IgD-negative memory B cell (primary cell): Measurements from ENCODE around the gene OR6J1. TPM values are rescaled to one million over a fixed set of nuclear protein-coding genes. Genes with fewer than 3 reads are reported as not detected.
"Not testable (repeated sequence)": the region's sequence is repeated elsewhere in the genome, so short reads cannot be mapped to it uniquely, and the experiment has no call there.

Experiments
- H3K27ac Mint-ChIP-seq, 3 donors: one replicate each; pipeline ENCODE4 v1.8.0; 2020 to 2022; ENCODE audit warnings: mild to moderate bottlenecking in 3 of 3, mixed read lengths in 3 of 3, moderate library complexity in 1 of 3
- H3K27me3 Mint-ChIP-seq: one replicate; pipeline ENCODE4 v1.8.0; 2021; ENCODE audit warnings: mixed read lengths
- H3K36me3 Mint-ChIP-seq: one replicate; pipeline ENCODE4 v1.8.0; 2020; ENCODE audit warnings: mild to moderate bottlenecking, mixed read lengths
- H3K4me1 Mint-ChIP-seq, 3 donors: one replicate each; pipeline ENCODE4 v1.8.0; 2020 to 2022; ENCODE audit warnings: mixed read lengths in 3 of 3, mild to moderate bottlenecking in 1 of 3
- H3K4me3 Mint-ChIP-seq, 4 donors: one replicate each; pipeline ENCODE4 v1.8.0; 2020 to 2022; ENCODE audit warnings: mild to moderate bottlenecking in 4 of 4, mixed read lengths in 4 of 4, moderate library complexity in 3 of 4
- H3K9me3 Mint-ChIP-seq, 3 donors: one replicate each; pipeline ENCODE4 v1.8.0; 2020 to 2021; ENCODE audit warnings: mixed read lengths in 3 of 3, mild to moderate bottlenecking in 1 of 3
- polyA plus RNA-seq: library from polyadenylated mRNA; unstranded; fragments of 300-500 nt; fragmentation: Illumina TruSeq; gene quantifications from one replicate; pipeline ENCODE4 v1.2.3, GENCODE V29; 2021

The OR6J1 gene
- polyA plus RNA-seq, 1 donor from 2014 or later: not detected

DNA sequence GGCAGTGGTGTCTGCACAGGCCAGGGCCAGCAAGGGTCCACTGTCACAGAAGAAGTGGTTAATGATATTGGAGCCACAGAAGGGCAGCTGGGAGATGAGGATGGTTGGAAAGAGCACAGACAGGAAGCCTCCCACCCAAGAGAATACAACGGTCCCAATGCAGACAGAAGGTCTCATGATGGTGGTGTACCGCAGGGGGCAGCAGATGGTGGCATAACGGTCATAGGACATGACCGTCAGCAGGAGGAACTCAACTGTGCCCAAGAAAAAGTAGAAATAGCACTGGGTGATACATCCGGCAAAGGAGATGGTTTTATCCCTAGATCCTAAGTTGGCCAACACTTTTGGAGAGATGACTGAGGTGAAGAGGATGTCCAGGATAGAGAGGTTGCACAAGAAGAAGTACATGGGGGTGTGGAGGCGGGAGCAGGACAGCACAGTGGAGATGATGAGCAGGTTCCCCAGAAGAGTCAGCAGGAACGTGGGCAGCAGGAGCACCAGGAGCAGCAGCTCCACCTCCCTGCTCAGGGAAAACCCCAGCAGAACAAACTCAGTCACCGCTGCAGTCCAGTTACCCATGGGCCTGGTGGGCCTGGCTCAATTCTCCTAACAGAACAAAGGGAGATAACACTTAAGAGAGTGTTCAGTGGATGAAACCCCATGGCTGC, 9.8 kb downstream of the OR6J1 start:
- no peak overlapping the region for H3K4me3 Mint-ChIP-seq
- peaks cover 13% of the 10 kb centered on the region for H3K27me3 Mint-ChIP-seq
- no peaks in the 10 kb centered on the region for H3K36me3 Mint-ChIP-seq
- H3K9me3 Mint-ChIP-seq: peaks cover 1 to 19% (median 15%) of the 10 kb centered on the region in 3 donors
- H3K27ac Mint-ChIP-seq: no peak overlapping the region
- no peaks in the 10 kb centered on the region for H3K4me1 Mint-ChIP-seq

GRCh38 chr14:22630486-22630885, 13.7 kb downstream of the OR6J1 start:
- Mint-ChIP-seq H3K27ac (no peak overlapping the region), H3K9me3 (peaks cover 1 to 19% (median 15%) of the 10 kb centered on the region in 3 donors), H3K36me3 (no peaks in the 10 kb centered on the region), H3K27me3 (peaks cover 16% of the 10 kb centered on the region), H3K4me3 (no peak overlapping the region), H3K4me1 (no peaks in the 10 kb centered on the region)

GRCh38 chr14:22630066-22630465, 14.1 kb downstream of the OR6J1 start:
- Mint-ChIP-seq H3K4me1 (no peaks in the 10 kb centered on the region), H3K27ac (no peak overlapping the region), H3K27me3 (peaks cover 16% of the 10 kb centered on the region), H3K36me3 (no peaks in the 10 kb centered on the region), H3K4me3 (no peak overlapping the region), H3K9me3 (peaks cover 1 to 19% (median 15%) of the 10 kb centered on the region in 3 donors)

- Mint-ChIP-seq H3K9me3 (peaks cover 1 to 19% (median 15%) of the 10 kb centered on the region in 3 donors), H3K27ac (no peak overlapping the region), H3K27me3 (peaks cover 16% of the 10 kb centered on the region), H3K36me3 (no peaks in the 10 kb centered on the region), H3K4me1 (peaks cover 0 to 2% (median 0%) of the 10 kb centered on the region in 3 donors), H3K4me3 (no peak overlapping the region)
Measured at GRCh38 chr14:22629361-22629760, 14.8 kb downstream of the OR6J1 start.

- peaks cover 15% of the 10 kb centered on the region for H3K27me3 Mint-ChIP-seq
- H3K4me1 Mint-ChIP-seq: peaks cover 0 to 2% (median 0%) of the 10 kb centered on the region in 3 donors
- no peaks in the 10 kb centered on the region for H3K36me3 Mint-ChIP-seq
- no peak overlapping the region for H3K4me3 Mint-ChIP-seq
- no peak overlapping the region for H3K27ac Mint-ChIP-seq
- H3K9me3 Mint-ChIP-seq: peaks cover 1 to 19% (median 15%) of the 10 kb centered on the region in 3 donors
Measured at GRCh38 chr14:22627506-22628263, 16.5 kb downstream of the OR6J1 start.

GRCh38 chr14:22626590-22626989, 17.6 kb downstream of the OR6J1 start:
- Mint-ChIP-seq H3K4me3 (no peak overlapping the region), H3K4me1 (peaks cover 0 to 2% (median 0%) of the 10 kb centered on the region in 3 donors), H3K27me3 (peaks cover 8% of the 10 kb centered on the region), H3K9me3 (peaks cover 1 to 16% (median 11%) of the 10 kb centered on the region in 3 donors), H3K36me3 (no peaks in the 10 kb centered on the region), H3K27ac (no peak overlapping the region)

- H3K36me3 Mint-ChIP-seq: no peaks in the 10 kb centered on the region
- H3K27ac Mint-ChIP-seq: no peak overlapping the region
- H3K9me3 Mint-ChIP-seq: peaks cover 0 to 4% (median 0%) of the 10 kb centered on the region in 3 donors
- no peak overlapping the region for H3K4me3 Mint-ChIP-seq
- peaks cover 4% of the 10 kb centered on the region for H3K27me3 Mint-ChIP-seq
- peaks cover 0 to 2% (median 0%) of the 10 kb centered on the region in 3 donors for H3K4me1 Mint-ChIP-seq
Measured at GRCh38 chr14:22623047-22623446, 21.1 kb downstream of the OR6J1 start.

DNA sequence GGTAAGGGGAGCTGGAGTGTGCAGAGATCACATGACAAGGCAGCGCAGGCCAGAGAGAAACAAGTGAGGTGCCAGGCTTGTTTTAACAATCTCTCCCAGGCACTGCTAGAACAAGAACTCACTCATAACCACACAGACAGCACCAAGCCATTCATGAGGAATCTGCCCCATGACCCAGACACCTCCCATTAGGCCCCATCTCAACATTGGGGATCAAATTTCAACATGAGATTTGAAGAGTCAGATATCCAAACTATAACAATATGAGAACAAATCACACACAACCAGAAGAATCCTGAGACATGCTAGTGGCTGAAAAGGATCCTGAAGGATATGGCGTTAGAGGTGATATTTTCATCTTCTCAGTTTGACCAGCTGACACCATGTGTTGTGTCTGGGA, 21.9 kb downstream of the OR6J1 start:
- Mint-ChIP-seq H3K27ac (no peak overlapping the region), H3K27me3 (peaks cover 4% of the 10 kb centered on the region), H3K9me3 (peaks cover 0 to 4% (median 0%) of the 10 kb centered on the region in 3 donors), H3K4me3 (no peak overlapping the region), H3K4me1 (peaks cover 0 to 2% (median 0%) of the 10 kb centered on the region in 3 donors), H3K36me3 (no peaks in the 10 kb centered on the region)

GRCh38 chr14:22615765-22616164, 28.4 kb downstream of the OR6J1 start:
- not testable (repeated sequence) for H3K27me3 Mint-ChIP-seq, H3K9me3 Mint-ChIP-seq, H3K27ac Mint-ChIP-seq, H3K4me3 Mint-ChIP-seq, H3K36me3 Mint-ChIP-seq, H3K4me1 Mint-ChIP-seq

DNA sequence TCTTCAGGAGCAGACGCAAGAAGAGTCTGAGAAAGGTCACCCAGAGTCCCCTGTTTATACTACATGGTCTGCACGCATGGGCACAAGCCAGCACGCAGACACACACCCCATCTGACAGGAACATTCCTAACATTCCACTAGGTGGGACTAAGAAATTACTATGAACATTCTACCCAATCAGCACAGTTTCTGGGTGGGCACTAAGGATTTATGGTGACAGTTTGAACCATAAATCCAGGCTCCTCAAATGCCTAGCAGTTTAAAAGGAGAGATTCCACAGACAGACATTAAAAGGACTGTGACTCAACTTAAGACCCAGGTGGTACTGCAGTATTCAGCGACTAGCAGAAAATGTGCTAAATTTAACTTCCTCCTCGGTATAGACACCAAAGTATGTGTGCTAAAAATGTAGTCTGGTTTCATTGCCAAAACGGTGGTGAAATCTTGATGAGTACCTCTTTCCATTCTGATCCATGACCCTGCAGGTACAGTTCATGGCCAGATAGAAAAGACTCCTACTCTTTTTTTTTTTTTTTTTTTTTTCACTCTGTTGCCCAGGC, 29.8 kb downstream of the OR6J1 start:
- H3K4me1 Mint-ChIP-seq: peaks cover 0 to 1% (median 0%) of the 10 kb centered on the region in 3 donors
- H3K36me3 Mint-ChIP-seq: peaks cover 8% of the 10 kb centered on the region
- no peaks in the 10 kb centered on the region for H3K27me3 Mint-ChIP-seq
- no peak overlapping the region for H3K27ac Mint-ChIP-seq
- H3K9me3 Mint-ChIP-seq: no peaks in the 10 kb centered on the region
- no peak overlapping the region for H3K4me3 Mint-ChIP-seq

GRCh38 chr14:22613736-22614239, 30.4 kb downstream of the OR6J1 start:
- Mint-ChIP-seq H3K4me1 (peaks cover 0 to 1% (median 0%) of the 10 kb centered on the region in 3 donors), H3K9me3 (no peaks in the 10 kb centered on the region), H3K27ac (peak overlapping the region in 1 of 3 donors; percentile 24), H3K27me3 (no peaks in the 10 kb centered on the region), H3K36me3 (peaks cover 8% of the 10 kb centered on the region), H3K4me3 (no peak overlapping the region)

DNA sequence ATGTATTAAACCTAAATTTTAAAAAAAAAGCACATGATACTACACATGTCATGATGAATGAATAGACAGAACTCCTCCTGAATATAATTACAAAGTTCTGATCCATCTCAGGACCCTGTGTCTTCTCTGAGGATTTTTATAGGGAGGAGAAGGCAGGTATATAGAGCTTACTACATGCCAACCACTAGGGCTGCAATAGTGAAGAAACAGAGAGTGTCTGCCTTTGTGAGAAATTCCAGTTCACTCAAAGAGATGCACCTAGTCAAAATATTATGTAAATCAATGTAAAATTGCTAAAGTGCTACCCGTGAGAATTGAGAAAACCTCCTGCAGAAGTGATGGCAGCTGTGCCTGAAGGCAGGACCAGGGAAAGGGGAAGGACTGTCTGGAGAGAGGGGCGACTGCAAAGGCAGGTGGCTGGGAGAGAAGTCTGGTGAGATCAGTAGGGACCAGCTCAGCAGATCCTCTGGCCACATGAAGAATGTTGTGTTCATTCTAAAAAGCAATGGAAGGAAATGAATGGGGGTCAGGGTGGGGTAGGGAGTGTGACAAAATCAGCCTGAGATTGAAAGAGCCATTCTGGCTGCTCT, 31.0 kb downstream of the OR6J1 start:
- no peaks in the 10 kb centered on the region for H3K27me3 Mint-ChIP-seq
- H3K36me3 Mint-ChIP-seq: peaks cover 10% of the 10 kb centered on the region
- H3K27ac Mint-ChIP-seq: peak overlapping the region in 1 of 3 donors; percentile 24
- peaks cover 0 to 1% (median 0%) of the 10 kb centered on the region in 3 donors for H3K4me1 Mint-ChIP-seq
- H3K4me3 Mint-ChIP-seq: no peak overlapping the region
- H3K9me3 Mint-ChIP-seq: no peaks in the 10 kb centered on the region

GRCh38 chr14:22610931-22611330, 33.2 kb downstream of the OR6J1 start:
- Mint-ChIP-seq H3K27ac (no peak overlapping the region), H3K9me3 (no peaks in the 10 kb centered on the region), H3K4me1 (peaks cover 0 to 1% (median 0%) of the 10 kb centered on the region in 3 donors), H3K4me3 (peak overlapping the region in 1 of 4 donors; percentile 55), H3K36me3 (peaks cover 16% of the 10 kb centered on the region), H3K27me3 (no peaks in the 10 kb centered on the region)

GRCh38 chr14:22607291-22607690, 36.9 kb downstream of the OR6J1 start:
- Mint-ChIP-seq H3K36me3 (peaks cover 25% of the 10 kb centered on the region), H3K9me3 (no peaks in the 10 kb centered on the region), H3K4me3 (no peak overlapping the region), H3K4me1 (peaks cover 0 to 1% (median 0%) of the 10 kb centered on the region in 3 donors), H3K27me3 (no peaks in the 10 kb centered on the region), H3K27ac (no peak overlapping the region)

DNA sequence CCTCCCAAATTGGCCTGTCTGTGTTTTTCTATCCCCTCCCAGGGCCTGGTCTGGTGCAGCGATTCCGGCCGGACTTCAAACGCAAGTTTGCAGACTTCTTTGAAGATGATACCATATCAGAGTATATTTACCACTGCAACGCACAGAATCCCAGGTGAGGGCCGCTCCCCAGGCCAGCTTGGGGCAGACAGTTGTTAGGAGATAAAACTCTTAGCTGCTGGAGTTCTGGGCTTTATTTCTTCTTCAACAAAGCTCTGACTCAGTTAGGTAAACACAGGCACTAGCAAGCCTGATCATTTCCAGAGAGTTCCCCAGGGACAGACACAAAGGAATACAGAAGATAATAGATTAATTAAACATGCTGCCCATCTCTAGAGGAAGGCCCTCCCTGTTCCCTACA, 37.8 kb downstream of the OR6J1 start:
- Mint-ChIP-seq H3K27ac (no peak overlapping the region), H3K4me3 (no peak overlapping the region), H3K4me1 (peaks cover 0 to 1% (median 0%) of the 10 kb centered on the region in 3 donors), H3K9me3 (no peaks in the 10 kb centered on the region), H3K27me3 (no peaks in the 10 kb centered on the region), H3K36me3 (peaks cover 25% of the 10 kb centered on the region)
